HG03064 (cell line): ENCODE data around the gene IGSF9.

ENCODE experiments used
- ATAC-seq: cut with Tn5 transposase; IDR thresholded peaks from one replicate; pipeline ENCODE4 v1.9.1; 2021; ENCODE audit warnings: low read depth; ENCODE audit not compliant: unreplicated experiment

Gene IGSF9

GRCh38 chr1:159973350-159973940 lies 28.0 kb upstream of the IGSF9 start:
- ATAC-seq, result no peak

DNA sequence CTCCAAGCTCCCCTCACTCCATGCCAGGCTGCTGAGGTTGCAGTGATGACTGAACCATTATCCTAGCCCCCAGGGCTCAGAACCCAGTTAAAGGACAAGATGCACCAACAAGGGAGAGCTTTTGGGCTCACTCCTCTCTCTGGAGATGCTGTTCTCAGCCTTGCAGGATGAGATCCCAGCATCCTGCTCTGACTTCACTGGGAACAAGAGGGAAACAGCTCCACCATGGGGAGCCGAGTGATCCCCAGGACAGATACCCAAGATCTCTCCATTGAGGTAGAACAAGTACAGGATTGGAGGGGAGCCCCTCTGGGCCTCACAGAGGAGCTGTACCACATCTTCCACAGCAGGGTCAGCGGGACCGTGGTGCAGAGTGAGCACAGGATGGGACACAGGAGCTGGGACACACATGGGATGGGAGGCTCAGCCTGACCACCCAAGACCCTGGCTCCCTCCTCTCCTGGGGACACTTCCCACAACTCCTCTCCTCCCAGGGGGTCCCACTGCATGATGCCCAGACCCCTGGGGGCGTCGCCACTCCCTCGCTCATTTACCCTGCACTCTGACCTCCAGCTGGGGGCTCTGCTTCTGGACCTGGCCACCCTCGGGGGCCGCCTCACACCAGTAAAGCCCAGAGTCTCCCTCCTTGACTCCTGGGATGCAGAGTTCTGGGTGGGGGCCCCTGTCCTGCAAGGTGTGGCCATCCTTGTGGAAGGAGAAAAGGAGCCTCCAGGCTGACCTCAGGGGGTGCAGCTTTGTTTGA lies 27.2 kb upstream of the IGSF9 start:
- ATAC-seq, result no peak

- no peak for ATAC-seq
Observed at GRCh38 chr1:159970932-159971342, 25.5 kb upstream of the IGSF9 start.

DNA sequence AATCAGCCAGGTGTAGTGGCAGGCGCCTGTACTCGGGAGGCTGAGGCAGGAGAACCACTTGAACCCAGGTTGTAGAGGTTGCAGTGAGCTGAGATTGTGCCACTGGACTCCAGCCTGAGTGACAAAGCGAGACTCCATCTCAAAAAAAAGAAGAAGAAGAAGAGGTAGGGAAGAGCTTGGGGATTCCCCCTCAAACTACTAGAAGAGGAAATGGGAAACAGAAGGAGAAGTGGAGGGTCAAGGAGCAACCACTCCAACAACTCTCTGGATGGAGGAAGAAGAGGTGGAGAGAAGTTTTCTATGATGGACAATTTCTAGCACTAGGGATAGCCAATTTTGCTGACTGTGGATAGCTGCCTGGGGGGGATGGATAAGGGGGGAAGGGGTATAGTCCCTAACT lies 23.5 kb upstream of the IGSF9 start:
- no peak for ATAC-seq

DNA sequence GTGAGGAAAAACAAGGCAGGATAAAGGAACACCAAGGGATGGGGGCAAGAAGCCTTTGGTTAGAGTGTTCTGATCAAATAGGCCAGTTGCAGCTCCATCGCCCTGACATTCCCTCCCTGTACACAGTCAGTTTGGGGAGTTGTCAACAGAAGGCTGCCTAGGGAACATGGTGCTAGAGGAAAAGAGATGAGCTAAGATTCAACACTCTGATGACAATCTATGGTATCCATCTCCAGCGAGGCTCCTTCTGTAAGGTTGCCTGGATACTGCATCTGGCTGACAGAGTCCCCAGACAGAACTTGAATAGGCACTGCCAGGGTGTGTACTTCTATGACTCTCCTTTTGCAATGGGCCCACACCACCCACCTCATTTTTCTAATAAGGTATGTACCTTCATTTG lies 19.9 kb upstream of the IGSF9 start:
- ATAC-seq, result no peak

GRCh38 chr1:159964144-159964543 lies 18.7 kb upstream of the IGSF9 start:
- ATAC-seq, result no peak

DNA sequence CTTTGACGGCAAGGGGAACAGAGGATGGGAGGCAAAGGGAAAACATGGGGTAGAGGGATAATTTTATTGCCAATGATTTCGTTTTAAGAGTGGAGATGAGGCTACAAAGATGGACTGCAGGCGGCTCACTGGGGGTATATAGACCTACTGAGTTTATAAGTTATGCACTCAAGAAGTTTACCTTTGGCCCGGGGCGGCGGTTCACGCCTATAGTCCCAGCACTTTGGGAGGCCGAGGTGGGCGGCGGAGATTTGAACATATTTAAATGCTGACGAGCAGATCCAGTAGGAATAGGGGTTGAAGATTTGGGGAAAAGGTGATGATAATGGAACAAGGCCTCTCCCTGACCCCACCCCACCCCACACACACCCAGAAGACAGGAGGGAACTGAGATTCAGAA lies 16.8 kb upstream of the IGSF9 start:
- no peak for ATAC-seq

- no peak for ATAC-seq
Observed at GRCh38 chr1:159961636-159962035, 16.2 kb upstream of the IGSF9 start.

DNA sequence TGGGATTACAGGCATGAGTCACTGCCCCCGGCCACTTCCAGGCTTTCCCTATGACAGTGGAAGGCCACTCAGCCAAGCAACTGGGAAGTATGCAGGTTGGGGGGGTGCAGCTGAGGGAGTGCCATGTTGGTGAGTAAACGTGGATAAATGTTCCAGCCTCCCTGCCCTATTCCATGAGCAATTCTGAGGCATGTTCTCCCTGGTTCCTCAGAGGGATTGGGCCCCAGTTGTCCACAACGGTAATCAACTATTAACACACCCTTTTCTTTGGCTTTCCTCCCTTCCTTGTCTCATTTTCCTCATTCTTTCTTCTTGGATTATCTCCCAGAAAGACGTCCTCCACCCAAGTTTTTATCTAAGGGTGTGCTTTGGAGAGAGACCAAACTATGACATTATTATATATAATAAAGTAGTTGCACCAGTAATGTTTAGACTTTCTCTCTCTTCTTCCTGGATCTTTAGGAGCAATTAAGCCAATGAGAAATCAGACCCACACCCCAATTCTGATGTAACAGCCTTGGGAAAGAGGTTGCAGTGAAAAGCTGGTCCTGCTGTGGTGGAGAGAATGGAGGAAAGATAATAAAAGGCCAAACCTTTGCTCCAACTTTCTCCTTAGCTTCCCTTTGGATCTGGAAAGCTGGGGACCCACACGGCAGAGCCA lies 15.4 kb upstream of the IGSF9 start:
- no peak for ATAC-seq

GRCh38 chr1:159959451-159959850 lies 14.0 kb upstream of the IGSF9 start:
- no peak for ATAC-seq

DNA sequence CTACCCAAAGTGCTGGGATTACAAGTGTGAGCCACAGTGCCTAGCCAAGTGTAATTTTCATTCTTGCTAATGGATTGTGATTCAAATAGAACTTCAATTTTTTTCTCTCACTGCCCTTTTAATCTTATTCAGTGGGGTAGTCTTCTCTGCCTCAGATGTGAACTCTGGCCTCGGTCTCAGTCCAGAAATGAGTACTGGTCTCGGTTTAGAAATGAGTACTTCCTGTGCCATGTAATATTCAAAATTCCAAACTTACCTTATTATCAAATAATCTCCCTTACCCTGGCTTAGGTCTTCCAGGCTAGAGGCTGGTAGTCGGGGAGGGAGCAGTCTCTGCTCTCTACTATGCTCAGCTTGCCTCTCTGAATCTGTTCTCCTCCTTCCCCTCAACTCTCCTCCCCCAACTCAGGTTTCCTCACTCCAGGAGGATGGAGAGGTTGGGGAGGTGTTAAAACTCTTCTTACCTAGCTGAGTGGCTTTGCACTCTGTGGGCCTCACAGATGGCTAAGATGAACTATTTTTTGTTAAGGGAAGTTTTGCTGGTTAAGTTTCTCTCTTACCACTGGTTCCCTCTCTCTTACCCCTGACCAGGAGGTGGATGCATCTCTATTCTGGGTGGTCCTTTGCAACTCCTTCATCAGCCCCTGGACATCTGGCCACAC lies 13.4 kb upstream of the IGSF9 start:
- no peak for ATAC-seq

DNA sequence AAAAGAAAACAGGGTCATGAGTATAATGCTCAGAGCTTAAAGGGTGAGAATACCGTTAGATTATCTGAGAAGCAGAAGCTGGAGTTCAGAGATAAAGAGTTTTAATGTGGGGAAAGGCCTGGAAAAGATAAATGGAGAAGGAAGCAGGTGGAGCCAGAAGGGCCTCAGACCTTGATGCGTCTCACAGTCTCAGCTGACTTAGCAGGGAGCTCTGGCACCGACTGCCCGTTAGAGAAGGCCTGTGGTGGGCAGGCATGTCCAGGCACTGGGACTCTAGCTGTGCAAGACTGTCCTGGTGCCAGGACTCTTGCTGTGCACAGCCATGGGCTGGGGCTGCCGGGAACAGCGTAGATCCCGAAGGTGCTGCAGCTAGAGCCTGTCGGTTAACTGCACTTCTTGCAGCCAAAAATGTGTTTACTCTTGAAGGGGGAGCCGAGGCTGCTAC lies 12.4 kb upstream of the IGSF9 start:
- no peak for ATAC-seq

- no peak for ATAC-seq
Observed at GRCh38 chr1:159955456-159955855, 10.0 kb upstream of the IGSF9 start.

- ATAC-seq, result no peak
Observed at GRCh38 chr1:159953536-159954515, 8.4 kb upstream of the IGSF9 start, which contains the start of gene SLAMF9. Gene SLAMF9 (minus strand): TSS chr1:159954237. CDS start chr1:159954137, 100 bp downstream.

- no peak for ATAC-seq
Observed at GRCh38 chr1:159952932-159953331, 7.5 kb upstream of the IGSF9 start.

GRCh38 chr1:159951551-159951950 lies 6.1 kb upstream of the IGSF9 start:
- ATAC-seq, result no peak

DNA sequence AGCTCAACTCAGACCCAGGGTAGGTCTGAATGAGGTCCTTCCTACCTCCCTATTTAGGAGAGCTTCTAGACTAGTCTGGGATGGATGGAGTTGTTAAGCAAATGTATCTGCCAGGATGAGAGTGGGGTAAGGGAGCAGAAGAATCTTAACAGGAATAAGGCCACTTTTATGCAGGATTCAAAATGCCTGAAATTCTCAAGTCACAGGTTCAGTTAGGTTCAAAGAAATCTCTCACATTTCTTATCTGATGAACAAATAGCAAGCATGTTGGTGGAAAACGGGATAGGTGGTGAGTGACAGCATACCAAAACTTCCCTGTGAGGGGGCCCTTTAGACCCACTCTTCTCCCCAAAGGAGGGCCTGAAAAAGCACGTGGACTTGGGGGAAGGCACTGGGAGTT lies 5.6 kb upstream of the IGSF9 start:
- no peak for ATAC-seq

DNA sequence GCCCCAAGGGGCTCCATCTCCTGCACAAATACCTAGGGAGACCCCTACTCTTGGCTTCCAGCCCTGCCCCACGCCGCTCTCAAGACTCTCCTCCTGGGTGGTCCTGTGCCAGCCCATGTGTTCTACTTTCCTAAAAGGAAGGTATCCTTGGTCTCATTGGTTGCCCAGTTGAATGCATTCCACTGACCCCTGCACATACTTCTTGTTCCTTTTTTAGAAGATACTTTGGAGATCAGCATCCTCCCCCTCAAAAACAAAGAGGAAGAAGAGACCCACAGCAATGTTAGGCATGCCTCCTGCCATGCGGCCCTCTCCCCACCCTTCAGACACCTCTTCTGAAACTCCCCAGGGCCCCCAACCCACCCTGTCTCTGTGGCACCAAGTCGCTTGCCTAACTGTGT lies 4.6 kb upstream of the IGSF9 start:
- ATAC-seq, result no peak

GRCh38 chr1:159949123-159949522 lies 3.7 kb upstream of the IGSF9 start:
- ATAC-seq, result no peak

DNA sequence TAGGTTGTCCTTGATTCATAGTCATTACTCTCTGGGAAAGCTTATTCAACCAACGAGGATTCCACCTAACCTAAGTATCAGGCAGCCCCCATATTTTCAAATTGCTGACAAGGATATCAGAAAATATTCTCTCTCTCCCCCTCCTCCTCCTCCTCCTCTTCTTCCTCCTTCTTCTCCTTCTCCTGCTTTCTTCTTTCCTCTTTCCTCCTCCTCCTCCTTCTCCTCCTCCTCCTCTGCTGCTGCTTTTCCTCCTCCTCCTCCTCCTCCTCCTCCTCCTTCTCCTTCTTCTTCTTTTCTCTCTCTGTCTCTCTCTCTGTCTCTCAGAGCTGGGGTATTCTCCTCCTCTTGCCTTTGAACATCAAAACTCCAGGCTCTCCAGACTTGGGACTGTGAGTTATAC lies 2.5 kb upstream of the IGSF9 start:
- ATAC-seq, result no peak
